Lower lobe of right lung (tissue), 2 donors: ENCODE measurements around the gene TSNAX. TPM values are rescaled to one million over a fixed set of nuclear protein-coding genes. Genes with fewer than 3 reads are reported as not detected.

Experiments
- ATAC-seq, 2 donors: fragments of 200-7000 bp; cut with Tn5 transposase; one replicate each; pipeline ENCODE4 v1.9.1; 2020 to 2022; ENCODE audit warnings: mild to moderate bottlenecking in 2 of 2, moderate library complexity in 2 of 2
- DNase-seq: peaks from one replicate; pipeline ENCODE4 v3.0.0-alpha.2; 2020
- H3K27ac ChIP-seq: fragments of 200-600 bp; one replicate; pipeline ENCODE4 v1.8.0; 2022
- H3K27me3 ChIP-seq: fragments of 200-600 bp; one replicate; pipeline ENCODE4 v1.8.0; 2022; ENCODE audit warnings: low read depth
- H3K36me3 ChIP-seq: fragments of 200-600 bp; one replicate; pipeline ENCODE4 v1.8.0; 2022; ENCODE audit warnings: mild to moderate bottlenecking
- H3K4me1 ChIP-seq: fragments of 200-600 bp; one replicate; pipeline ENCODE4 v1.8.0; 2022
- H3K4me3 ChIP-seq: fragments of 200-600 bp; one replicate; pipeline ENCODE4 v1.8.0; 2022; ENCODE audit warnings: mild to moderate bottlenecking
- H3K9me3 ChIP-seq: fragments of 200-600 bp; one replicate; pipeline ENCODE4 v1.8.0; 2022
- CTCF ChIP-seq: fragments of 200-600 bp; IDR thresholded peaks from one replicate; pipeline ENCODE4 v1.8.0; 2022; ENCODE audit warnings: antibody characterized with exemption, mild to moderate bottlenecking
- intact Hi-C: fragments of 100-400 bp; cut with DNase I; formaldehyde crosslinking; loops from one replicate; pipeline ENCODE4 v1.11.0; 2022
- total RNA-seq: library from RNA; stranded (reverse); fragmentation: NEBNext Ultra II Directional; extraction: Animal tissue kit (Norgen Biotek cat#: 25700); gene quantifications from one replicate; pipeline ENCODE4 v1.2.1, GENCODE V29; 2021
- donor health status: DM: no; HTN: yes; CAD: no; lungs with severe emphysema.

The TSNAX gene
- total RNA-seq, 1 donor from 2014 or later: 38.4 TPM

GRCh38 chr1:231544943-231545592 is 16.6 kb downstream of the TSNAX start:
- peaks cover 34% of the 10 kb centered on the region for H3K36me3 ChIP-seq
- peaks cover 16% of the 10 kb centered on the region for H3K4me1 ChIP-seq
- no peak overlapping the region for H3K4me3 ChIP-seq
- no peaks in the 10 kb centered on the region for H3K27me3 ChIP-seq
- ATAC-seq (no peak), DNase-seq (no peak)
- H3K27ac ChIP-seq: no peak overlapping the region
- intact Hi-C loops: no loop called here
- H3K9me3 ChIP-seq: no peaks in the 10 kb centered on the region
- no peak for TF ChIP-seq CTCF

GRCh38 chr1:231546693-231547092 is 18.2 kb downstream of the TSNAX start:
- Histone ChIP-seq H3K9me3 (no peaks in the 10 kb centered on the region), H3K36me3 (peaks cover 30% of the 10 kb centered on the region), H3K4me3 (no peak overlapping the region), H3K4me1 (peaks cover 16% of the 10 kb centered on the region), H3K27me3 (no peaks in the 10 kb centered on the region), H3K27ac (no peak overlapping the region)
- ATAC-seq (no peak), DNase-seq (no peak)
- intact Hi-C loops: no loop called here
- no peak for TF ChIP-seq CTCF

DNA sequence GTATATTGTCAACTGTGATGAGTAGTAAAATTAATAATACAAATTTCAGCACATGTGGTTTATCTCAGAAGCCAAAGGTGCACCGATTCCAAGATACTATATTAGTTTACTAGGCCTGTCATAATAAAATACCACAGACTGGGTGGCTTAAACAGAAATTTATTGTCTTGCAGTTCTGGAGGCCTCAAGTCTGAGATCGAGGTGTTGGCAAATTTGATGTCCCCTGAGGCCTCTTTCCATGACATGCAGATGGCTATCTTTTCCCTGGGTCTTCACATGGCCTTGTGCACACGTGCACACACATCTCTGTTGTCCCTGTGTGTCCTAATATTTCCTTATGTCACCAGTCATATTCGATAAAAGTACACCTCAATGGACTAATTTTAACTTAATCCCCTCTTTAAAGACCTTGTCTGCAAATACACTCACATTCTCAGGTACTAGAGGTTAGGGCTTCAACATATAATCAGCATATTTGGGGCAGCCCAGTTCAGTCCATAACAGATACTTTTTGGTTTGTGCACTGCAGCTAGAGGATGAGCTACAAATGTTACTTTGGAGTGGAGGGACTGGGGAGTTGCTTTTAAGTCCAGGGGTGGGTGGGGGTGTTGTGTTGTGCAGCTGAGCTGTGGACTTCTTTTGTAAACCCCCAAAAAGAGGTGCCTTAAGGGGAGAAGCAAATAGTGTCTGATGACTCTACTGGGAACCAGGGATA is 21.4 kb downstream of the TSNAX start:
- Histone ChIP-seq H3K4me1 (peaks cover 6% of the 10 kb centered on the region), H3K9me3 (no peaks in the 10 kb centered on the region), H3K27ac (no peak overlapping the region), H3K4me3 (no peak overlapping the region), H3K36me3 (peaks cover 8% of the 10 kb centered on the region), H3K27me3 (no peaks in the 10 kb centered on the region)
- TF ChIP-seq CTCF: no peak
- DNase-seq (no peak), ATAC-seq (no peak)
- intact Hi-C loops: no loop called here

DNA sequence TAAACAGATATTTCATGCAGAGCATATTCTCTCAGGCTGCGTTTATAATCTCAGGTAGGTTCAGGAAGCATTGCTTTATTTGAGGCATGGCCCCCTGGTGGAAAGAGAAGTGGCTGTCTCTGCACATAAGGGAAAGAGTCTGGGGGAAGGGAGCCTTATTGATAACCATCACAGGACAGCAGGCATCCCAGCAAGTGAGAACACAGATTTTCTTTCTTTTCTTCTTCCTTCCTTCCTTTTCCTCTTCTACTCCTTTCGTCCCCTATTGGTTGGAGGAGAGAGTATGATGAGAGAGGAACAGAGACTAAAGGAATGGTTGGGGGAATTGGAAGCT is 21.9 kb downstream of the TSNAX start:
- no peak for ATAC-seq
- intact Hi-C loops: no loop called here
- TF ChIP-seq CTCF: peak; percentile 30

DNA sequence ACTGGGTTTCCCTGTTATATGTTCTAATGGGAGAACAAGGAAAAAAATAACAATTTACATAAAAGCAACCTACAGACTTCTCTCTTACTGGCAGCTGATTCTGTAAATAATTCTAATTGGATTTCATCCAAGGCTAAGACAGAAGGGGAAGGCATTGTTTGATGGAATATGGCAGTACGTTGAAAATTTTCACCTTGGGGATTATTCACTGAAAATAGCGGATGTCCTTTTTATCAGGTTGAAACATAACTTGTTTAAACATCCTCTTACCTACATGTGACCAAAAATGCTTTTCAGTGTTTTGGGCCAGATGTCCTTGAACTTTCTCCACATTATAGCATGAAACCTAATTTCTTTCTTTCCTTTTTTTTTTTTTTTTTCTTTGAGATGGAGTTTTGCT is 24.9 kb downstream of the TSNAX start:
- TF ChIP-seq CTCF: no peak
- peaks cover 8% of the 10 kb centered on the region for H3K36me3 ChIP-seq
- H3K9me3 ChIP-seq: no peaks in the 10 kb centered on the region
- no peak overlapping the region for H3K4me3 ChIP-seq
- no peak overlapping the region for H3K27ac ChIP-seq
- DNase-seq (no peak), ATAC-seq (no peak)
- no peaks in the 10 kb centered on the region for H3K27me3 ChIP-seq
- H3K4me1 ChIP-seq: peaks cover 7% of the 10 kb centered on the region
- intact Hi-C loops: no loop called here

More for the DNA sequence above, 21.9 kb downstream of the TSNAX start:
- H3K9me3 ChIP-seq: no peaks in the 10 kb centered on the region
- no peak for DNase-seq
- H3K36me3 ChIP-seq: peaks cover 8% of the 10 kb centered on the region
- H3K27me3 ChIP-seq: no peaks in the 10 kb centered on the region
- peaks cover under 1% of the 10 kb centered on the region for H3K4me1 ChIP-seq
- H3K27ac ChIP-seq: no peak overlapping the region
- H3K4me3 ChIP-seq: no peak overlapping the region
